Lower lobe of right lung (tissue), 2 donors: ENCODE data around the gene ALOX12B. TPM values are rescaled to one million over a fixed set of nuclear protein-coding genes. Genes with fewer than 3 reads are reported as not detected.

Source experiments
- ATAC-seq, 2 donors: fragments of 200-7000 bp; cut with Tn5 transposase; one replicate each; pipeline ENCODE4 v1.9.1; 2020 to 2022; ENCODE audit warnings: mild to moderate bottlenecking in 2 of 2, moderate library complexity in 2 of 2
- DNase-seq: peaks from one replicate; pipeline ENCODE4 v3.0.0-alpha.2; 2020
- H3K27ac ChIP-seq: fragments of 200-600 bp; one replicate; pipeline ENCODE4 v1.8.0; 2022
- H3K27me3 ChIP-seq: fragments of 200-600 bp; one replicate; pipeline ENCODE4 v1.8.0; 2022; ENCODE audit warnings: low read depth
- H3K36me3 ChIP-seq: fragments of 200-600 bp; one replicate; pipeline ENCODE4 v1.8.0; 2022; ENCODE audit warnings: mild to moderate bottlenecking
- H3K4me1 ChIP-seq: fragments of 200-600 bp; one replicate; pipeline ENCODE4 v1.8.0; 2022
- H3K4me3 ChIP-seq: fragments of 200-600 bp; one replicate; pipeline ENCODE4 v1.8.0; 2022; ENCODE audit warnings: mild to moderate bottlenecking
- H3K9me3 ChIP-seq: fragments of 200-600 bp; one replicate; pipeline ENCODE4 v1.8.0; 2022
- intact Hi-C: fragments of 100-400 bp; cut with DNase I; formaldehyde crosslinking; loops from one replicate; pipeline ENCODE4 v1.11.0; 2022
- total RNA-seq: library from RNA; stranded (reverse); fragmentation: NEBNext Ultra II Directional; extraction: Animal tissue kit (Norgen Biotek cat#: 25700); gene quantifications from one replicate; pipeline ENCODE4 v1.2.1, GENCODE V29; 2021
- TF ChIP-seq, protein P1 (sequence below): fragments of 200-600 bp; IDR thresholded peaks from one replicate; pipeline ENCODE4 v1.8.0; 2022; ENCODE audit warnings: antibody characterized with exemption, mild to moderate bottlenecking
- donor health status: DM: no; HTN: yes; CAD: no; lungs with severe emphysema.

ALOX12B gene
- total RNA-seq, 1 donor from 2014 or later, result not detected

GRCh38 chr17:8069587-8069860 is 18.0 kb downstream of the ALOX12B start:
- TF ChIP-seq, protein P1, sequence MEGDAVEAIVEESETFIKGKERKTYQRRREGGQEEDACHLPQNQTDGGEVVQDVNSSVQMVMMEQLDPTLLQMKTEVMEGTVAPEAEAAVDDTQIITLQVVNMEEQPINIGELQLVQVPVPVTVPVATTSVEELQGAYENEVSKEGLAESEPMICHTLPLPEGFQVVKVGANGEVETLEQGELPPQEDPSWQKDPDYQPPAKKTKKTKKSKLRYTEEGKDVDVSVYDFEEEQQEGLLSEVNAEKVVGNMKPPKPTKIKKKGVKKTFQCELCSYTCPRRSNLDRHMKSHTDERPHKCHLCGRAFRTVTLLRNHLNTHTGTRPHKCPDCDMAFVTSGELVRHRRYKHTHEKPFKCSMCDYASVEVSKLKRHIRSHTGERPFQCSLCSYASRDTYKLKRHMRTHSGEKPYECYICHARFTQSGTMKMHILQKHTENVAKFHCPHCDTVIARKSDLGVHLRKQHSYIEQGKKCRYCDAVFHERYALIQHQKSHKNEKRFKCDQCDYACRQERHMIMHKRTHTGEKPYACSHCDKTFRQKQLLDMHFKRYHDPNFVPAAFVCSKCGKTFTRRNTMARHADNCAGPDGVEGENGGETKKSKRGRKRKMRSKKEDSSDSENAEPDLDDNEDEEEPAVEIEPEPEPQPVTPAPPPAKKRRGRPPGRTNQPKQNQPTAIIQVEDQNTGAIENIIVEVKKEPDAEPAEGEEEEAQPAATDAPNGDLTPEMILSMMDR, result no peak
- ATAC-seq, result no peak
- Histone ChIP-seq H3K4me1 (peaks cover 43% of the 10 kb centered on the region), H3K27ac (no peak overlapping the region), H3K27me3 (peaks cover 40% of the 10 kb centered on the region), H3K4me3 (no peak overlapping the region), H3K9me3 (no peaks in the 10 kb centered on the region), H3K36me3 (no peaks in the 10 kb centered on the region)
- DNase-seq, result peak; percentile 37
- intact Hi-C loops, result no loop called here

- intact Hi-C loops, result no loop called here
- H3K27ac ChIP-seq, result peak overlapping the region; percentile 1
- H3K36me3 ChIP-seq, result no peaks in the 10 kb centered on the region
- H3K4me3 ChIP-seq, result no peak overlapping the region
- DNase-seq (peak; percentile 74), ATAC-seq (peak; percentile 48 to 61)
- peaks cover 42% of the 10 kb centered on the region for H3K4me1 ChIP-seq
- H3K27me3 ChIP-seq, result peaks cover 37% of the 10 kb centered on the region
- TF ChIP-seq, protein P1, result no peak
- H3K9me3 ChIP-seq, result no peaks in the 10 kb centered on the region
Observed at GRCh38 chr17:8068736-8069586, 18.6 kb downstream of the ALOX12B start.

GRCh38 chr17:8067806-8068205 is 19.7 kb downstream of the ALOX12B start:
- ATAC-seq (no peak), DNase-seq (peak; percentile 44)
- H3K27me3 ChIP-seq, result peaks cover 33% of the 10 kb centered on the region
- H3K36me3 ChIP-seq, result no peaks in the 10 kb centered on the region
- TF ChIP-seq, protein P1, result no peak
- intact Hi-C loops, result no loop called here
- no peak overlapping the region for H3K27ac ChIP-seq
- H3K9me3 ChIP-seq, result no peaks in the 10 kb centered on the region
- H3K4me1 ChIP-seq, result peaks cover 30% of the 10 kb centered on the region
- no peak overlapping the region for H3K4me3 ChIP-seq

DNA sequence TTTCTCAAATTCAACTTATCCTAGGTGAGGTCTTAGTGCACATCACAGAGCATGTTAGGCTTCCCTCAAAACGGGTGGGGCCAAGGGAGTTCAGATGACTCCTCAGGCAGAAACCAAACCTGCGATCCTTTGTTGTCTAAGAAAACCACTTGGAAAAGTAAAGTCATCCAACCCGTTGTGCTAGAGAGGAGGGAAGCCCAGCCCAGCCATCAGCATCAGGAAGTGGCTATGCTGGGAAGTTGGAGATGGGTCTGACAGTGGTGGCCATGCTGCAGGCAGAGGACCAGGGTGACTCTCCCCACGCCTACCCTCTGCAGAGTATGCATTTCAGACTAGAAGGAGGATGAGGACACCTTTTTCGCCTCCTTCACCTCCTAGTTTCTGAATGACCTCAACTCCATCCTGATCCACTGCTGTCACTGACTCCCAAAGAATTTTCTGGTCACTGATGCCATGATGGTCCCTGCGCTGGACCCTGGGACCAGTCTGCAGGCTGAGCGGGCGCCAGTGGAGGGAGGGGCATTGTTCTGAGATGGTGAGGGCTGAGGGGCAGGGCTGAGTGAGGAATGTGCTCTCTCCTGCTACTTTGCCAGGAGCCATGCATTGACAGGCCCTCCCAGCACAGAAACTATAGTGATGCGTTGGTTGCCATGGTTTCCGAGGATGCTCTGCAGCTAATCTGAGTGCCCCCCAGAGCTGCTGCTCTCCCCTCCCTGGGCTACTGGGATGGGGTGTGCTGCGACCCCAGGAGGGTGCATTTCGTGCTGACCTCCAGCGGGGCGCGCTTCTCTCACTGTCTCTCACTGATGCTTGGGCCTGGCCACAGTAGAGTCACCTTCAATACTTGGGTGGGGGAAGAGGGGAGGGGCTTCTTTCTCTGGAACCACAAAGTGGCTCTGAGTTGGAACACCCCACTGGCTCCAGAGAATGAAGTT is 20.4 kb downstream of the ALOX12B start:
- no peak overlapping the region for H3K4me3 ChIP-seq
- ATAC-seq (peak; percentile 2 to 11), DNase-seq (peak; percentile 42)
- no peaks in the 10 kb centered on the region for H3K36me3 ChIP-seq
- no peak overlapping the region for H3K27ac ChIP-seq
- H3K9me3 ChIP-seq, result no peaks in the 10 kb centered on the region
- H3K27me3 ChIP-seq, result peaks cover 33% of the 10 kb centered on the region
- peaks cover 23% of the 10 kb centered on the region for H3K4me1 ChIP-seq
- intact Hi-C loops, result no loop called here
- TF ChIP-seq, protein P1, result no peak

DNA sequence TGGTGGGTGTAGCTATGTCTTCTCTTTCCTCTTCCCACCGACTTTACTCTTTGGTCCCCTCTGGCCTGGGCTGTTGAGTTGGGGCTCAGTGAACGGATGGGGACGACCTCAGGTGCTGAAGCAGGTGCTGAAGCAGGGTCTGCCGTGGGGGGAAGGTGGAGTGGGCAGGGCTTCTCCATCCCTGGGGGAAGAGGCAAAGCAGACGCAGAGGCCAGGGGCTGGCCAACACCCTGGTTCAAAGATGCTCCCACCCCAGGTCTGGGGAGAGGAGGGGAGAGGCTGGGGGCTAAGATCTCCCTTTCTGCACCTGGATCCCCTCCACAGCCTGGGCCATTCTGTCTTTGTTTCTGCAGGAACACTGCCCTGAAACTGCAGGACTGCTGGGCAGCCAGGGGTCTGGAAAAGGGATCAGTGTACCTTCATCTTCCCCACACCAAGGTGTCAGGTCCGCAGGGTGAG is 22.9 kb downstream of the ALOX12B start:
- peaks cover 41% of the 10 kb centered on the region for H3K27me3 ChIP-seq
- TF ChIP-seq, protein P1, result no peak
- ATAC-seq (no peak), DNase-seq (peak; percentile 35)
- no peak overlapping the region for H3K4me3 ChIP-seq
- H3K9me3 ChIP-seq, result no peaks in the 10 kb centered on the region
- intact Hi-C loops, result no loop called here
- no peaks in the 10 kb centered on the region for H3K36me3 ChIP-seq
- no peak overlapping the region for H3K27ac ChIP-seq
- H3K4me1 ChIP-seq, result peaks cover 13% of the 10 kb centered on the region
